H1 (cell line): Measurements from ENCODE around the gene PLCB1. TPM values are rescaled to one million over a fixed set of nuclear protein-coding genes. Genes with fewer than 3 reads are reported as not detected.

Experiments used
- CTCF ChIA-PET: fragments of 300-600 bp; sonication (Branson Sonifier 250); formaldehyde crosslinking; loops from one replicate; lab custom pipeline; 2021; ENCODE audit not compliant: partially characterized antibody; lab: Charles Lee
- POLR2A ChIA-PET: fragments of 300-600 bp; sonication (Branson Sonifier 250); formaldehyde crosslinking; loops from one replicate; lab custom pipeline; 2021; ENCODE audit warnings: inconsistent platforms; ENCODE audit not compliant: partially characterized antibody; lab: Charles Lee
- DNase-seq, 2 experiments: peaks; one replicate each; pipeline versions ENCODE4 v3.0.0 to v3.0.0-alpha.2; 2010 to 2022; ENCODE audit warnings: low spot score in 2 of 2, low read depth in 1 of 2, mixed read lengths in 1 of 2
- FAIRE-seq: peaks from 2 replicates; lab custom pipeline; 2011; peaks lifted over from hg19 to GRCh38; lab: Jason Lieb, UNC
- H2AFZ ChIP-seq: 2 replicates; pipeline ENCODE4 v1.8.1; 2012; ENCODE audit warnings: low read length, inconsistent platforms
- H2AK5ac ChIP-seq: 2 replicates; pipeline ENCODE4 v1.6.1; 2013; ENCODE audit warnings: low read depth, low read length
- H2BK120ac ChIP-seq: replicated peaks from 2 replicates; pipeline ENCODE3; 2013; ENCODE audit warnings: low read depth, low read length, inconsistent platforms
- H2BK12ac ChIP-seq: 2 replicates; pipeline ENCODE4 v1.6.1; 2013; ENCODE audit warnings: low read depth, low read length
- H2BK15ac ChIP-seq: 2 replicates; pipeline ENCODE4 v1.6.1; 2013; ENCODE audit warnings: low read length
- H2BK20ac ChIP-seq: 2 replicates; pipeline ENCODE4 v1.6.1; 2013; ENCODE audit warnings: low read length
- H2BK5ac ChIP-seq: 2 replicates; pipeline ENCODE4 v1.6.1; 2013; ENCODE audit warnings: low read depth, low read length
- H3K14ac ChIP-seq: 2 replicates; pipeline ENCODE4 v1.6.1; 2013; ENCODE audit warnings: inconsistent platforms; ENCODE audit not compliant: insufficient read length
- H3K18ac ChIP-seq: 2 replicates; pipeline ENCODE4 v1.6.1; 2013; ENCODE audit warnings: low read length; ENCODE audit errors: extremely low read depth
- H3K23ac ChIP-seq: 2 replicates; pipeline ENCODE4 v1.6.1; 2013; ENCODE audit warnings: inconsistent platforms; ENCODE audit not compliant: insufficient read length
- H3K23me2 ChIP-seq: 2 replicates; pipeline ENCODE4 v1.6.1; 2013; ENCODE audit warnings: low read depth, low read length
- H3K27ac ChIP-seq: 2 replicates; pipeline ENCODE4 v1.6.1; 2011; ENCODE audit warnings: low read depth, low read length, inconsistent platforms
- H3K27me3 ChIP-seq, 4 experiments: replicated peaks in 1 of 4; 1 replicate in 1 of 4; 2 replicates in 3 of 4; pipeline versions ENCODE4 v1.6.1 to v1.8.1; 2011 to 2013; ENCODE audit warnings: low read length in 3 of 4, mild to moderate bottlenecking in 3 of 4, inconsistent platforms in 2 of 4, mixed read lengths in 2 of 4, moderate library complexity in 1 of 4; ENCODE audit not compliant: control insufficient read depth in 3 of 4, insufficient read depth in 3 of 4; ENCODE audit errors: extremely low read depth in 1 of 4
- H3K36me3 ChIP-seq, 4 experiments: 2 replicates each; pipeline versions ENCODE4 v1.6.1 to v1.8.1; 2011 to 2013; ENCODE audit warnings: mild to moderate bottlenecking in 4 of 4, low read length in 3 of 4, moderate library complexity in 2 of 4, control low read depth in 1 of 4, inconsistent platforms in 1 of 4; ENCODE audit not compliant: insufficient read depth in 4 of 4, control insufficient read depth in 2 of 4
- H3K4ac ChIP-seq: replicated peaks from 2 replicates; pipeline ENCODE3; 2013; ENCODE audit warnings: low read length, low read depth, mixed read lengths, inconsistent platforms; ENCODE audit not compliant: insufficient read length
- H3K4me1 ChIP-seq, 4 experiments: replicated peaks in 1 of 4; 1 replicate in 1 of 4; 2 replicates in 3 of 4; pipeline versions ENCODE4 v1.6.1 to v1.8.1; 2011 to 2013; ENCODE audit warnings: low read length in 3 of 4, inconsistent platforms in 2 of 4, mixed read lengths in 1 of 4; ENCODE audit not compliant: insufficient read depth in 4 of 4, control insufficient read depth in 3 of 4
- H3K4me2 ChIP-seq, 2 experiments: 2 replicates each; pipeline versions ENCODE4 v1.6.1 to v1.8.1; 2011 to 2013; ENCODE audit warnings: low read depth in 2 of 2, low read length in 2 of 2, control low read depth in 1 of 2, inconsistent platforms in 1 of 2, mild to moderate bottlenecking in 1 of 2; ENCODE audit not compliant: insufficient read depth in 1 of 2
- H3K4me3 ChIP-seq, 4 experiments: fragments of 200-600, 300-600 bp in 1 of 4; sonication (generic), shearing (Covaris generic), sonication (Bioruptor Twin) in 1 of 4; 2 replicates each; pipeline versions ENCODE4 v1.5.1 to v1.8.1; 2011 to 2016; ENCODE audit warnings: low read length in 4 of 4, low read depth in 3 of 4, control low read depth in 2 of 4, inconsistent platforms in 2 of 4, mild to moderate bottlenecking in 2 of 4, mixed read lengths in 1 of 4, moderate library complexity in 1 of 4; ENCODE audit not compliant: insufficient read depth in 2 of 4; ENCODE audit errors: extremely low read depth in 1 of 4
- H3K56ac ChIP-seq: replicated peaks from 2 replicates; pipeline ENCODE3; 2013; ENCODE audit warnings: low read depth, mild to moderate bottlenecking, mixed read lengths, low read length, inconsistent platforms; ENCODE audit not compliant: insufficient read length
- H3K79me1 ChIP-seq: 2 replicates; pipeline ENCODE4 v1.6.1; 2013; ENCODE audit warnings: low read depth, low read length, control low read depth
- H3K79me2 ChIP-seq, 2 experiments: 2 replicates each; pipeline versions ENCODE4 v1.6.1 to v1.8.1; 2012 to 2013; ENCODE audit warnings: low read length in 2 of 2, mild to moderate bottlenecking in 2 of 2, inconsistent platforms in 1 of 2; ENCODE audit not compliant: insufficient read depth in 2 of 2, control insufficient read depth in 1 of 2
- H3K9ac ChIP-seq, 4 experiments: replicated peaks in 1 of 4; 1 replicate in 1 of 4; 2 replicates in 3 of 4; pipeline versions ENCODE4 v1.6.1 to v1.8.1; 2011 to 2013; ENCODE audit warnings: low read depth in 3 of 4, low read length in 3 of 4, control low read depth in 2 of 4, mild to moderate bottlenecking in 2 of 4, moderate library complexity in 2 of 4, inconsistent platforms in 1 of 4; ENCODE audit errors: extremely low read depth in 1 of 4
- H3K9me3 ChIP-seq, 2 experiments: 2 replicates each; pipeline versions ENCODE4 v1.6.1 to v1.8.1; 2012 to 2013; ENCODE audit warnings: mild to moderate bottlenecking in 2 of 2, moderate library complexity in 2 of 2, control low read depth in 1 of 2, inconsistent platforms in 1 of 2, low read depth in 1 of 2, low read length in 1 of 2, mixed read lengths in 1 of 2; ENCODE audit not compliant: insufficient read depth in 2 of 2
- H4K20me1 ChIP-seq, 2 experiments: replicated peaks in 1 of 2; 2 replicates each; pipeline versions ENCODE3 to v1.8.1; 2011 to 2013; ENCODE audit warnings: inconsistent platforms in 2 of 2, low read length in 2 of 2, mild to moderate bottlenecking in 1 of 2; ENCODE audit not compliant: insufficient read depth in 2 of 2, control insufficient read depth in 1 of 2
- H4K5ac ChIP-seq: 2 replicates; pipeline ENCODE4 v1.6.1; 2013; ENCODE audit warnings: low read length, low read depth, mixed read lengths, inconsistent platforms; ENCODE audit not compliant: insufficient read length
- H4K8ac ChIP-seq: 2 replicates; pipeline ENCODE4 v1.8.0; 2013; ENCODE audit warnings: mild to moderate bottlenecking, moderate library complexity, low read length, inconsistent platforms; ENCODE audit not compliant: insufficient read depth; ENCODE audit errors: extremely low read depth
- H4K91ac ChIP-seq: replicated peaks from 2 replicates; pipeline ENCODE3; 2013; ENCODE audit warnings: low read length, mixed read lengths, inconsistent platforms; ENCODE audit not compliant: insufficient read length
- CBX8 ChIP-seq: fragments of 300-800, 300-1000 bp; sonication (generic); IDR thresholded peaks from 2 replicates; pipeline ENCODE4 v1.7.1; 2016; ENCODE audit warnings: low read depth, low read length, borderline replicate concordance
- EGR1 ChIP-seq: IDR thresholded peaks from 2 replicates; pipeline ENCODE4 v1.6.1; 2011; ENCODE audit warnings: low read depth, low read length, borderline replicate concordance
- GTF2F1 ChIP-seq: IDR thresholded peaks from 2 replicates; pipeline ENCODE4 v1.6.1; 2012; ENCODE audit warnings: low read depth, low read length, improper control_type of control experiment, borderline replicate concordance
- TCF12 ChIP-seq: IDR thresholded peaks from 2 replicates; pipeline ENCODE4 v1.6.1; 2011; ENCODE audit warnings: low read depth, mild to moderate bottlenecking, low read length
- WGBS, 2 experiments: shearing (Covaris generic) in 1 of 2; methylation state at CpG; one replicate each; pipeline versions ENCODE4 v1.1.6 to v1.1.7; 2013 to 2015; ENCODE audit warnings: low lambda C conversion rate in 2 of 2, mixed read lengths in 2 of 2, inconsistent platforms in 1 of 2, low coverage in 1 of 2, missing lambda C conversion rate in 1 of 2; ENCODE audit not compliant: insufficient replicate concordance in 2 of 2, insufficient coverage in 1 of 2, insufficient read length in 1 of 2; ENCODE audit errors: extremely low coverage in 1 of 2, missing lambda C conversion rate in 1 of 2; 5-methylcytosine and 5-hydroxymethylcytosine counted together
- polyA plus RNA-seq, 7 experiments: library from polyadenylated mRNA; depleted of rRNA in 3 of 7; stranded (reverse) in 5 of 7; unstranded in 2 of 7; fragments of >200 nt in 5 of 7; fragments of 200-250 nt in 2 of 7; gene quantifications; 1 replicate in 5 of 7; 2 replicates in 1 of 7; 4 replicates in 1 of 7; pipeline versions ENCODE4 v1.2.1 to v1.2.3, GENCODE V29; 2011 to 2013; ENCODE audit warnings: missing spikeins in 2 of 7, mixed read lengths in 2 of 7
- total RNA-seq: library from RNA; stranded (reverse); fragmentation: NEBNext Ultra II Directional; extraction: Animal tissue kit (Norgen Biotek cat#: 25700); gene quantifications from 2 replicates; pipeline ENCODE4 v1.2.1, GENCODE V29; 2021

Gene PLCB1
- total and polyA plus RNA-seq, 2 of the 8 experiments (the other 6 are each of a cell fraction or from before 2014, with no cell fraction given), result 2.6 to 9.1 TPM

GRCh38 chr20:8355453-8355852 lies 223.4 kb downstream of the PLCB1 start:
- H3K23ac ChIP-seq, result no peak overlapping the region
- H4K8ac ChIP-seq, result no peak overlapping the region
- no peak overlapping the region for H3K9ac ChIP-seq
- no peaks in the 10 kb centered on the region for H3K9me3 ChIP-seq
- DNase-seq (no peak), FAIRE-seq (no peak)
- H2AK5ac ChIP-seq, result no peak overlapping the region
- H3K4me1 ChIP-seq, result peaks cover 0 to 6% (median 1%) of the 10 kb centered on the region in 4 experiments; a peak in 3 of 7 replicates
- H2BK20ac ChIP-seq, result no peak overlapping the region
- H4K91ac ChIP-seq, result no peak overlapping the region
- no peaks in the 10 kb centered on the region for H3K36me3 ChIP-seq
- H3K4me2 ChIP-seq, result no peak overlapping the region
- no peak overlapping the region for H2BK120ac ChIP-seq
- ChIA-PET POLR2A (no interaction called here), CTCF (interaction anchor here (0.9 kb wide), 1 partner anchor 220 kb away, joined by 3 read pairs; no protein-coding TSS in a partner anchor)
- H2BK12ac ChIP-seq, result no peak overlapping the region
- no peak overlapping the region for H3K14ac ChIP-seq
- no peak overlapping the region for H3K4me3 ChIP-seq
- no peaks in the 10 kb centered on the region for H3K79me2 ChIP-seq
- WGBS, 2 experiments, result 92% methylated on average over 3 of the region's 3 CpGs; no CpG with 5 or more reads in 1 of the 2 experiments
- no peaks in the 10 kb centered on the region for H3K79me1 ChIP-seq
- no peak overlapping the region for H3K27ac ChIP-seq
- H4K20me1 ChIP-seq, result no peaks in the 10 kb centered on the region
- no peak overlapping the region for H3K18ac ChIP-seq
- H2BK15ac ChIP-seq, result no peak overlapping the region
- no peak overlapping the region for H4K5ac ChIP-seq
- H3K23me2 ChIP-seq, result no peaks in the 10 kb centered on the region
- H3K56ac ChIP-seq, result no peak overlapping the region
- no peak overlapping the region for H3K4ac ChIP-seq
- H2AFZ ChIP-seq, result no peak overlapping the region
- no peaks in the 10 kb centered on the region for H3K27me3 ChIP-seq
- no peak overlapping the region for H2BK5ac ChIP-seq
- no peak for TF ChIP-seq CBX8
- no peak for TF ChIP-seq EGR1
- TF ChIP-seq GTF2F1, result no peak
- no peak for TF ChIP-seq TCF12
